ENCODE measurements around the gene HEPHL1.
"Not testable (repeated sequence)": the region's sequence is repeated elsewhere in the genome, so short reads cannot be mapped to it uniquely, and the experiment has no call there.

DNA sequence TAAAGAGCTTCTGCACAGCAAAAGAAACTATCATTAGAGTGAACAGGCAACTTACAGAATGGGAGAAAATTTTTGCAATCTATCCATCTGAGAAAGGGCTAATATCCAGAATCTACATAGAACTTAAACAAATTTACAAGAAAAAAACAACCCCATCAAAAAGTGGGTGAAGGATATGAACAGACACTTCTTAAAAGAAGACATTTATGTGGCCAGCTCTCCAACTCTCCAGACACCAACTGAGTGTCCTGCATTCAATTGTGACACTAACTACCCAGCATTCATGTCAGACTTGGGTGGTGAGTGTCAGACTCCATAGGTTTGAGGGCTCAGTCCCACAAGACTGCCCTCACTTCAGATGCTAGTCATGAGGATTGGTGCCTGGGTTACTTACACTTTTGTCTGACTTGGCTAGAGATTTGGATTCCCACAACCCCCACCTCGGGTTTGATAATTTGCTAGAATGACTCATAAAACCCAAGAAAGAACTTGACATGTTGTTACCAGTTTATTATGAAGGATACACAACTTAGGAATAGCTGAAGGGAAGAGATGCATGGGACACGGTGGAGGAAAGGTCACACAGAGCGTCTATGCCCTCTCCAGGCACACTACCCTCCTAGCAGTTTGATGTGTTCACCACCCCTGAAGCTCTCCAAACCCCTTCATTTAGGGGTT, 44.4 kb upstream of the HEPHL1 start:
- TF ChIP-seq, protein P1, sequence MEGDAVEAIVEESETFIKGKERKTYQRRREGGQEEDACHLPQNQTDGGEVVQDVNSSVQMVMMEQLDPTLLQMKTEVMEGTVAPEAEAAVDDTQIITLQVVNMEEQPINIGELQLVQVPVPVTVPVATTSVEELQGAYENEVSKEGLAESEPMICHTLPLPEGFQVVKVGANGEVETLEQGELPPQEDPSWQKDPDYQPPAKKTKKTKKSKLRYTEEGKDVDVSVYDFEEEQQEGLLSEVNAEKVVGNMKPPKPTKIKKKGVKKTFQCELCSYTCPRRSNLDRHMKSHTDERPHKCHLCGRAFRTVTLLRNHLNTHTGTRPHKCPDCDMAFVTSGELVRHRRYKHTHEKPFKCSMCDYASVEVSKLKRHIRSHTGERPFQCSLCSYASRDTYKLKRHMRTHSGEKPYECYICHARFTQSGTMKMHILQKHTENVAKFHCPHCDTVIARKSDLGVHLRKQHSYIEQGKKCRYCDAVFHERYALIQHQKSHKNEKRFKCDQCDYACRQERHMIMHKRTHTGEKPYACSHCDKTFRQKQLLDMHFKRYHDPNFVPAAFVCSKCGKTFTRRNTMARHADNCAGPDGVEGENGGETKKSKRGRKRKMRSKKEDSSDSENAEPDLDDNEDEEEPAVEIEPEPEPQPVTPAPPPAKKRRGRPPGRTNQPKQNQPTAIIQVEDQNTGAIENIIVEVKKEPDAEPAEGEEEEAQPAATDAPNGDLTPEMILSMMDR (IDR thresholded peaks at IDR 0.05; ENCODE audit: low read depth, low read length), result not testable (repeated sequence)
- TF ChIP-seq EZH2phosphoT487 (IDR thresholded peaks at IDR 0.05; ENCODE audit: low read depth), result not testable (repeated sequence)
